Measurements from ENCODE around the gene DKK2. TPM values are rescaled to one million over a fixed set of nuclear protein-coding genes. Genes with fewer than 3 reads are reported as not detected.

Gene DKK2
- total RNA-seq, 1 experiment from 2014 or later = 0.11 TPM

- H3K56ac ChIP-seq (ENCODE audit: insufficient read length, low read depth, low read length) = no peak overlapping the region
- no peak overlapping the region for H2BK5ac ChIP-seq (ENCODE audit: insufficient read length, low read length)
- no peak overlapping the region for H3K18ac ChIP-seq (ENCODE audit: insufficient read length, low read depth, low read length)
- H3K79me1 ChIP-seq (ENCODE audit: insufficient read depth, low read depth, low read length, poor library complexity, severe bottlenecking) = no peaks in the 10 kb centered on the region
- H3K23ac ChIP-seq (ENCODE audit: insufficient read length, low read depth, low read length) = no peak overlapping the region
- no peak overlapping the region for H2AK5ac ChIP-seq (ENCODE audit: insufficient read length, low read length)
- no peak overlapping the region for H3K14ac ChIP-seq (ENCODE audit: insufficient read depth, low read length)
- H3K4me2 ChIP-seq (ENCODE audit: insufficient read depth, insufficient read length, low read length) = no peak overlapping the region
- H3K4ac ChIP-seq (ENCODE audit: low read depth, low read length) = no peak overlapping the region
- no peak overlapping the region for H4K8ac ChIP-seq (replicated peaks; ENCODE audit: insufficient read length, low read depth, low read length)
- Mint-ChIP-seq H3K9me3 (no peaks in the 10 kb centered on the region; a peak in 1 of 5 replicates), H3K36me3 (ENCODE audit: insufficient read depth in 1 of 3, low read depth in 3 of 3) (no peaks in the 10 kb centered on the region), H3K27ac (no peak overlapping the region), H3K27me3 (ENCODE audit: low read depth) (no peaks in the 10 kb centered on the region), H3K4me3 (no peak overlapping the region), H3K4me1 (peaks cover 0 to 3% of the 10 kb centered on the region in 2 experiments; a peak in 2 of 4 replicates)
- H2AFZ ChIP-seq (ENCODE audit: low read length) = no peak overlapping the region
- WGBS (ENCODE audit: extremely low coverage, insufficient read length, low lambda C conversion rate) = no CpG with 5 or more reads among the region's 7 CpGs
- no peaks in the 10 kb centered on the region for H3K23me2 ChIP-seq (ENCODE audit: insufficient read length, low read depth, low read length, poor library complexity, severe bottlenecking)
- H4K20me1 ChIP-seq (ENCODE audit: control insufficient read depth, insufficient read depth, insufficient read length) = no peaks in the 10 kb centered on the region
- no peak overlapping the region for H2BK12ac ChIP-seq (ENCODE audit: insufficient read length, low read depth, low read length)
- no peaks in the 10 kb centered on the region for H3K79me2 ChIP-seq (ENCODE audit: insufficient read depth, low read length)
- no peaks in the 10 kb centered on the region for H3K27me3 ChIP-seq (ENCODE audit: insufficient read depth, low read length)
- no peaks in the 10 kb centered on the region for H3K4me1 ChIP-seq (ENCODE audit: insufficient read depth, low read length)
- no peak overlapping the region for H4K91ac ChIP-seq (ENCODE audit: insufficient read length, low read depth, low read length)
- TF ChIP-seq, protein P1, sequence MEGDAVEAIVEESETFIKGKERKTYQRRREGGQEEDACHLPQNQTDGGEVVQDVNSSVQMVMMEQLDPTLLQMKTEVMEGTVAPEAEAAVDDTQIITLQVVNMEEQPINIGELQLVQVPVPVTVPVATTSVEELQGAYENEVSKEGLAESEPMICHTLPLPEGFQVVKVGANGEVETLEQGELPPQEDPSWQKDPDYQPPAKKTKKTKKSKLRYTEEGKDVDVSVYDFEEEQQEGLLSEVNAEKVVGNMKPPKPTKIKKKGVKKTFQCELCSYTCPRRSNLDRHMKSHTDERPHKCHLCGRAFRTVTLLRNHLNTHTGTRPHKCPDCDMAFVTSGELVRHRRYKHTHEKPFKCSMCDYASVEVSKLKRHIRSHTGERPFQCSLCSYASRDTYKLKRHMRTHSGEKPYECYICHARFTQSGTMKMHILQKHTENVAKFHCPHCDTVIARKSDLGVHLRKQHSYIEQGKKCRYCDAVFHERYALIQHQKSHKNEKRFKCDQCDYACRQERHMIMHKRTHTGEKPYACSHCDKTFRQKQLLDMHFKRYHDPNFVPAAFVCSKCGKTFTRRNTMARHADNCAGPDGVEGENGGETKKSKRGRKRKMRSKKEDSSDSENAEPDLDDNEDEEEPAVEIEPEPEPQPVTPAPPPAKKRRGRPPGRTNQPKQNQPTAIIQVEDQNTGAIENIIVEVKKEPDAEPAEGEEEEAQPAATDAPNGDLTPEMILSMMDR (conservative IDR thresholded peaks at IDR 0.05) = no peak
- no peak overlapping the region for H2BK20ac ChIP-seq (ENCODE audit: low read depth, low read length, poor library complexity, severe bottlenecking)
- no peaks in the 10 kb centered on the region for H3K9me3 ChIP-seq (ENCODE audit: control insufficient read depth, low read depth, low read length)
- no peak overlapping the region for H3T11ph ChIP-seq (ENCODE audit: low read length)
- no peak overlapping the region for H2BK15ac ChIP-seq (ENCODE audit: low read depth, low read length)
- no peak overlapping the region for H3K9ac ChIP-seq (ENCODE audit: extremely low read depth, insufficient read length, low read length)
- no peak overlapping the region for H2BK120ac ChIP-seq (ENCODE audit: low read depth, low read length, poor library complexity, severe bottlenecking)
- H3K27ac ChIP-seq (ENCODE audit: insufficient read length, low read depth, low read length) = no peak overlapping the region
- DNase-seq = no peak
- H4K5ac ChIP-seq (ENCODE audit: insufficient read length, low read depth, low read length) = no peak overlapping the region
Measured at GRCh38 chr4:107017443-107018343, 18.4 kb downstream of the DKK2 start.
